ENCODE measurements around the gene ACSF3.
A peak's percentile ranks its signal among the peaks of the same experiment; 100 is the strongest.

ACSF3 gene

GRCh38 chr16:89145406-89146161 lies 51.9 kb downstream of the ACSF3 start:
- no peak for DNase-seq (ENCODE audit: low spot score)

- no peak for DNase-seq (ENCODE audit: low spot score)
Observed at GRCh38 chr16:89146211-89147005, 52.8 kb downstream of the ACSF3 start.

- DNase-seq (ENCODE audit: low spot score), result no peak
Observed at GRCh38 chr16:89147085-89147817, 53.6 kb downstream of the ACSF3 start.

- no peak for DNase-seq (ENCODE audit: low spot score)
Observed at GRCh38 chr16:89149386-89149785, 55.7 kb downstream of the ACSF3 start.

- DNase-seq (ENCODE audit: low spot score), result no peak
Observed at GRCh38 chr16:89150090-89150835, 56.6 kb downstream of the ACSF3 start.

GRCh38 chr16:89150981-89151380 lies 57.3 kb downstream of the ACSF3 start:
- DNase-seq (ENCODE audit: low spot score), result no peak

- DNase-seq (ENCODE audit: low spot score), result peak; percentile 84
Observed at GRCh38 chr16:89152831-89153700, 59.4 kb downstream of the ACSF3 start.

GRCh38 chr16:89153848-89154271 lies 60.2 kb downstream of the ACSF3 start:
- no peak for DNase-seq (ENCODE audit: low spot score)

GRCh38 chr16:89154390-89155183 lies 60.9 kb downstream of the ACSF3 start:
- DNase-seq (ENCODE audit: low spot score), result no peak

- DNase-seq (ENCODE audit: low spot score), result no peak
Observed at GRCh38 chr16:89155184-89155679, 61.6 kb downstream of the ACSF3 start.

- no peak for DNase-seq (ENCODE audit: low spot score)
Observed at GRCh38 chr16:89155851-89156739, 62.4 kb downstream of the ACSF3 start.

GRCh38 chr16:89156740-89157645 lies 63.3 kb downstream of the ACSF3 start:
- no peak for DNase-seq (ENCODE audit: low spot score)

GRCh38 chr16:89157778-89158177 lies 64.1 kb downstream of the ACSF3 start:
- DNase-seq (ENCODE audit: low spot score), result no peak

- DNase-seq (ENCODE audit: low spot score), result no peak
Observed at GRCh38 chr16:89159066-89159849, 65.6 kb downstream of the ACSF3 start.

GRCh38 chr16:89159850-89160354 lies 66.2 kb downstream of the ACSF3 start:
- no peak for DNase-seq (ENCODE audit: low spot score)

- DNase-seq (ENCODE audit: low spot score), result no peak
Observed at GRCh38 chr16:89160977-89161701, 67.5 kb downstream of the ACSF3 start.

Measured in germinal center (tissue), 1 donor.